GM12801 (cell line): ENCODE data around the gene INPP5F.

Source experiments
- CTCF ChIP-seq: IDR thresholded peaks from one replicate; pipeline ENCODE4 v1.5.1; 2011; ENCODE audit warnings: control low read depth; ENCODE audit not compliant: insufficient read length; ENCODE audit errors: extremely low read depth

Gene INPP5F

GRCh38 chr10:119700321-119700954 is 25.4 kb upstream of the INPP5F start:
- no peak for TF ChIP-seq CTCF

DNA sequence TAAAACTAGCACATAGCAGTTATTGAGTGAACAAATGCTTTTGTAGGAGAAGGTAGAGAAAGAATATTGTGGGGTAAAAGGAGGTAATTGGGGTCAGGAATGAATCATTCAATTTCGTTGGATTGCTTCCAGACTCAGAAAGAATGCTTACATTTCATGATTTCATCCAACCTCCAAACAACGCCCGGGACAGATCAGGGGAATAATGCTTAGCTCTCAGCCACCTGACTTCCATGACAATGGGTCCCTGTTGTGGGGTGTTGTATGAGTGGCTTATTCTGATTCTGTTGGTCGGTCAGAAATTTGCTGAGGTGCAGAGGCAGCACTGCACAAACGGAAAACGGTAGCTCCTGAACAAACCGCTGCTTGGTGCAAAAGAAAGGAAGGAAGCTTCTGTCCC is 24.0 kb upstream of the INPP5F start:
- no peak for TF ChIP-seq CTCF

DNA sequence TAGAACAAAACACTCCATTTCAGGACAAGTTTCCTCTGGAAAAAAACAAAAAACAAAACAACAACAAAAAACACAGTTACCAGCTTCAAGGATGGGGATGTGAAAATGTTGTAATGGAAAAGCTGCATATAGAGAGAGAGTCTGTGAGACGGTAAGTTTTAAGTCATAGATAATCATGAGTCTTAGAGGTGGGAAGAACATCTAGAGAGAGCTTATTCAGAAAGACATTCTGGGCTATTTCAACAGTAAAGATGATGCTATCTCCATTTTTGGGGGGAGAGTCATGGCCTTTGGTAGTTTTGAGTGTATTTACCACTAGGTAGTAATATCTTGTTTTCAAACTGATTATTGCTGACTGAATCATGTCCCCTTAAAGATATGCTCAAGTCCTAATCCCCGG is 23.3 kb upstream of the INPP5F start:
- TF ChIP-seq CTCF: no peak

DNA sequence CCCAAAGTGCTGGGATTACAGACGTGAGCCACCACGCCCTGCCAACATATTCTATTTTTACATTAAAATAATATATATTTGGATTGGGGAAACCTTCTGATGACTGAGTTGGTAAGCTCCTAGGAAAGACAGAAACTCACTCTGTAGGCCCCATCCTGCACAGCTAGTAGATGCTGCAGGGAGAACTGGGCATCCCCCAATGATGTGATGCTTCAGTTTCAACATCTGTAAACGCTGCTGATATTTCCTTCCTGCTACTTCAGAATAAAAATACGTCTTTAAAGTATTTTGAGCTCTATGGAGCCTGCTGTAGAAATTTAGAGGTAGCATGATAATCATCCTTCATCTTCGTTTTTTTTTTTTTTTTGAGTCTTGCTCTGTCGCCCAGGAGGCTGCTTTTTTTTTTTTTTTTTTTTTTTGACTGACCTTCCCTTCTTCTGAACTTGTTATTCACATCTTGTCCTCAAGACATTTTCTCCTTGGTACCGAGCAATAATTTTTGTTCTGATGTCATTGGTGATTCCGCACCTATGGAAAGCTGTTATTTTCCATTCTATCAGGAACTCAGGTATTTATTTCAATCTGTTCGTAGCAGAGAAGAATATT is 21.8 kb upstream of the INPP5F start:
- TF ChIP-seq CTCF: no peak

GRCh38 chr10:119705434-119705831 is 20.4 kb upstream of the INPP5F start:
- TF ChIP-seq CTCF: no peak

DNA sequence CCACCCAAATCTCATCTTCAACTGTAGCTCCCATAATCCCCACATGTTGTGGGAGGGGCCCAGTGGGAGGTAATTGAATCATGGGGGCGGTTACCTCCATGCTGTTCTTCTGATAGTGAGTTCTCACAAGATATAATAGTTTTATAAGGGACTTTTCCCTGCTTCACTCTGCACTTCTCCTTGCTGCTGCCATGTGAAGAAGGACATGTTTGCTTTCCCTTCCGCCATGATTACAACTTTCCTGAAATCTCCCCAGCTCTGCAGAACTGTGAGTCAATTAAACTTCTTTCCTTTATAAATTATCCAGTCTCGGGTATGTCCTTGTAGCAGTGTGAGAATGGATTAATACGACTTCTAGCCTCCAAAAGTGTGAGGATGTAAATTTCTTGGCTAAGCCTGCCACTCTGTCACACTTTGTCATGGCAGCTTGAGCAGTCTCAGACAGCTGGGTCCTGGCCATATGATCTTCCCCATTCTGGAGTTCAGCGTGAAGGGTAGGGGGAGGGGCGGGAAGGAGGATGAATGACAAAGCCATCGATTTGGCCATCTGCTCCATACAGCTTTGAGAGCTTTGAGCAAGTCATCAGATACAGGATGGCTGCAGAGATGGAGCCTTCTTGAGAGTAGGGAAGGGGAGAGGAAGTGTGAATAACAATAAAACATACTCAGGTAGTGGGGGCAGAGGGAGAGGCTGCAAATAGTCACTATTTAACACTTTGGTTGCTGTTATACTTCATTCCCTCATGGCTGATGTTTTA is 19.1 kb upstream of the INPP5F start:
- TF ChIP-seq CTCF: no peak

GRCh38 chr10:119713744-119714483 is 11.9 kb upstream of the INPP5F start:
- no peak for TF ChIP-seq CTCF
